Dendritic cell treated with granulocyte-macrophage colony-stimulating factor and Interleukin-4, amounts not matched to agents 40 ng/mL and 50 ng/mL, for 4 days (primary cell): ENCODE results near the gene GNPAT.

ENCODE experiments used
- H3K27ac Mint-ChIP-seq: one replicate; pipeline ENCODE4 v1.8.0; 2022; ENCODE audit warnings: mild to moderate bottlenecking, mixed read lengths
- H3K27me3 Mint-ChIP-seq: one replicate; pipeline ENCODE4 v1.8.0; 2022; ENCODE audit warnings: mild to moderate bottlenecking, mixed read lengths
- H3K36me3 Mint-ChIP-seq: one replicate; pipeline ENCODE4 v1.8.0; 2022; ENCODE audit warnings: low read depth, mixed read lengths
- H3K4me1 Mint-ChIP-seq: one replicate; pipeline ENCODE4 v1.8.0; 2022; ENCODE audit warnings: low read depth, mixed read lengths
- H3K4me3 Mint-ChIP-seq: one replicate; pipeline ENCODE4 v1.8.0; 2022; ENCODE audit warnings: mild to moderate bottlenecking, moderate library complexity, mixed read lengths
- H3K9me3 Mint-ChIP-seq: one replicate; pipeline ENCODE4 v1.8.0; 2022; ENCODE audit warnings: mixed read lengths
- intact Hi-C: fragments of 100-400 bp; cut with micrococcal nuclease; formaldehyde crosslinking; loops from one replicate; pipeline ENCODE4 v1.15.0; 2022

Gene GNPAT

GRCh38 chr1:231219422-231220401, 21.3 kb upstream of the GNPAT start:
- Mint-ChIP-seq H3K4me1 (no peaks in the 10 kb centered on the region), H3K27me3 (peaks cover 11% of the 10 kb centered on the region), H3K36me3 (peaks cover 20% of the 10 kb centered on the region), H3K4me3 (no peak overlapping the region), H3K27ac (no peak overlapping the region), H3K9me3 (no peaks in the 10 kb centered on the region)
- intact Hi-C loops, result no loop called here

GRCh38 chr1:231220801-231221200, 20.2 kb upstream of the GNPAT start:
- intact Hi-C loops, result no loop called here
- Mint-ChIP-seq H3K4me1 (no peaks in the 10 kb centered on the region), H3K27me3 (peaks cover 11% of the 10 kb centered on the region), H3K4me3 (no peak overlapping the region), H3K27ac (no peak overlapping the region), H3K36me3 (peaks cover 31% of the 10 kb centered on the region), H3K9me3 (no peaks in the 10 kb centered on the region)

DNA sequence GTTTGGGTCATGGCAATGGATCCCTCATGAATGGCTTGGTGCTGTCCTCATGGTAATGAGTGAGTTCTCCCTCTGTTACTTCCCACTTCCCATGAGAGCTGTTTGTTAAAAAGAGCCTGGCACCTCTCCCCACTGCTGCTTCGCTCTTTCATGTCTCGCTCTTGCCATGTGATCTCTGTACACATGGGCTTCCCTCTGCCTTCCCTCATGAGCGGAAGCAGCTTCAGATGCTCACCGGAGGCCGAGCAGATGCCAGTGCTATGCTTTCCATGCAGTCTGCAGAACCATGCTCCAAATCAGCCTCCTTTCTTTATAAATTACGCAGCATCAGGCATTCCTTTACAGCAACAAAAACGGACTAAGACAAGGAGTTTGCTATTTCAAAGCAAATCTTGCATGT, 14.9 kb upstream of the GNPAT start:
- peaks cover 78% of the 10 kb centered on the region for H3K36me3 Mint-ChIP-seq

DNA sequence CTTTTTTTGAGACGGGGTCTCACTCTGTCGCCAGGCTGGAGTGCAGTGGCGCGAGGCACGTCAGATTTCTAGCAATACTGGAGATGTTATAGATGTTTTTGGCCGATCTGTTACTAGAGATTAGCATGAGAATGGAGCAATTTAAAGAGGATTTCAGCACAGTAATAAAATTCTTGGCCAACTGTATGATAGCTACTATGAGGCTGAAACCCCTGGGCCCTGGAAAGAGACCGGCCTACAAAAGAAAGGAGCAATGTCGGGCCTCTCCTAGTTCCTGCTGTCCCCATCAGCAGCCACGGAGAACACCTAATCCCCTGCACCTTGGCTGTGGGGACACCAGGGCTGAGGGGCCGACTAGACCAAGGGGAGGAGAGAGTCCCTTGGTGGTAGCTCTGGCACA, 9.5 kb upstream of the GNPAT start:
- intact Hi-C loops, result no loop called here
- no peak overlapping the region for H3K27ac Mint-ChIP-seq

More for the DNA sequence above, 14.9 kb upstream of the GNPAT start:
- Mint-ChIP-seq H3K9me3 (no peaks in the 10 kb centered on the region), H3K27me3 (no peaks in the 10 kb centered on the region), H3K27ac (no peak overlapping the region), H3K4me3 (no peak overlapping the region), H3K4me1 (no peaks in the 10 kb centered on the region)
- intact Hi-C loops, result no loop called here

GRCh38 chr1:231232870-231233734, 7.9 kb upstream of the GNPAT start:
- no peak overlapping the region for H3K27ac Mint-ChIP-seq
- no peak overlapping the region for H3K4me3 Mint-ChIP-seq
- no peaks in the 10 kb centered on the region for H3K27me3 Mint-ChIP-seq
- intact Hi-C loops, result no loop called here
- H3K9me3 Mint-ChIP-seq, result no peaks in the 10 kb centered on the region
- H3K4me1 Mint-ChIP-seq, result peaks cover 27% of the 10 kb centered on the region
- peaks cover 71% of the 10 kb centered on the region for H3K36me3 Mint-ChIP-seq

More for the DNA sequence above, 9.5 kb upstream of the GNPAT start:
- Mint-ChIP-seq H3K4me1 (peaks cover 17% of the 10 kb centered on the region), H3K36me3 (peaks cover 71% of the 10 kb centered on the region), H3K9me3 (no peaks in the 10 kb centered on the region), H3K4me3 (no peak overlapping the region), H3K27me3 (no peaks in the 10 kb centered on the region)

DNA sequence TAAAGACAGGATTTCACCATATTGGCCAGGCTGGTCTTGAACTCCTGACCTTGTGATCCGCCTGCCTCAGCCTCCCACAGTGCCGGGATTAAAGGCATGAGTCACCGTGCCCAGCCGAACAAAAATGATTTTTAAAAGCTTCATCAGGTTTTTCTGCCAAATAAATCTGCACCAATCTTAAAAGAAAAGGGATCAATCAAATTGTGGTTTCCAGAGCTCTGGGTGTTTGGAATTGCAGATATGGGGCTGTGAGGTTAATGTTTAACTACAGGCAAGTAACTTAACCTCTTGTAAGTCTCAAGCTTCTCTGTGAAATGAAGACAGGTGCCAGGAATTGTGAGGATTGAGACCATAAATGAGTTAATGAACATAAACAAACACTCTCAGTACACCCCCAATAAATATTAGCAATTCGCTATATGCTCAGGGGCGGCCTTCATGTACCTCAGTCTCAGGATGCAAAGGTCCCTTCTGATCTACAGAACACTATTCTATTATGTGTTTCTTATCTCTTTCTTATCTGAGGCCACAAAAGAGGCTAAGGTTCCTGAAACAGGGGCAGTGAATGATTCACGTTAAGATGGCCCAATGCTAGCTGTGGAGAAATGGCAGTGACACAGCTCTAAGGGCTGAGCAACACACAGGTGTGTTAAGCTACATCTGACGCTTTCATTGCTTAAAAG, 7.1 kb upstream of the GNPAT start:
- Mint-ChIP-seq H3K4me1 (peaks cover 30% of the 10 kb centered on the region), H3K27me3 (no peaks in the 10 kb centered on the region), H3K9me3 (no peaks in the 10 kb centered on the region), H3K4me3 (no peak overlapping the region), H3K27ac (no peak overlapping the region), H3K36me3 (peaks cover 76% of the 10 kb centered on the region)
- intact Hi-C loops, result no loop called here

DNA sequence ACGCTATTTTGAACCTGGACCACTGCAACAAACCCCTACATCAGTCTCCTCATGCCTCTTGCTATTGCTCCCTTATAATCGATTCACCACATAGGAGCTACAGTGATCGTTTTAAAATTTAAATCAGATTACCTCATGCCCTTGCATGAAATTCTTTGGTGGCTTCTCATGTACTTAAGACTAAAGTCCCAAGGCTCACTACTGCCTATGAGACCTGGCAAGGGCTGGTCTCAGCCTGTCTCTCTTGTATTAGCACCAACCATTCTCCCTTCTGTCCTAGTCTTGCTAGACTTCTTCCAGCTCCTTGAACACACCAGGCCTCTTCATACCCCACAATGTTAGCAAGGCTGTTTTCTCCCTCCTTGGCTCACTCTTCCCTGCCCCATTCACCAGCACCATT, 6.5 kb upstream of the GNPAT start:
- no peaks in the 10 kb centered on the region for H3K27me3 Mint-ChIP-seq
- H3K4me3 Mint-ChIP-seq, result no peak overlapping the region
- no peaks in the 10 kb centered on the region for H3K9me3 Mint-ChIP-seq
- peaks cover 34% of the 10 kb centered on the region for H3K4me1 Mint-ChIP-seq
- peaks cover 76% of the 10 kb centered on the region for H3K36me3 Mint-ChIP-seq
- intact Hi-C loops, result no loop called here
- no peak overlapping the region for H3K27ac Mint-ChIP-seq

DNA sequence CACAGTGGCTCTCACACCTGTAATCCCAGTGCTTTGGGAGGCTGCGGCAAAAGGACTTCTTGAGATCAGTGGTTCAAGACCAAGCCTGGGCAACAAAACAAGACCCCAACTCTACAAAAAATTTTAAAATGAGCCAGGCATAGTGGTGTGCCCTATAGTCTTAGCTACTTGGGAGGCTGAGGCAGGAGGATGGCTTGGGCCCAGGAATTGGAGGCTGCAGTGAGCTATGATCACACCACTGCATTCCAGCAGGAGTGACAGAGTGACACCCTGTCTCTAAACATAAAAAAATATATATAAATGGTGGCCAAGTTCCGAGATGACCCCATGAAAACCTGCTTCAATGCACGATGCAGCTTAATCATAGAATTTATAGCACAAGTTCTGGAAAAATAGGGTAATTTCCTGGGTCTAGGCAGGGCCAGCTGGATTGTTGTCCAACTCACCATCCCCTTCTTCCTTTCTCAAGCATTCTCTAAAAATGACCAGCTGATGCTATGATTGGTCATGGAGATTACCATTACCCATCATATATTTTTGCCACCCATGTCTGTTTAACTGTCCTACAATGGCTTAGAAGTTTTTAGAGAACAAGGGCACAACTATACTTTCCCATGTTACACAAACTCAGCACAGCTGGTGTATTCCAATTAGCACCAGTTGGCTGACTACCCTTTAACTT, 5.3 kb upstream of the GNPAT start:
- H3K4me3 Mint-ChIP-seq, result no peak overlapping the region

GRCh38 chr1:231236208-231236591, 4.8 kb upstream of the GNPAT start:
- Mint-ChIP-seq H3K4me1 (peaks cover 40% of the 10 kb centered on the region), H3K27ac (no peak overlapping the region), H3K4me3 (no peak overlapping the region), H3K36me3 (peaks cover 69% of the 10 kb centered on the region), H3K9me3 (no peaks in the 10 kb centered on the region), H3K27me3 (no peaks in the 10 kb centered on the region)
- intact Hi-C loops, result no loop called here

More for the DNA sequence above, 5.3 kb upstream of the GNPAT start:
- Mint-ChIP-seq H3K9me3 (no peaks in the 10 kb centered on the region), H3K27me3 (no peaks in the 10 kb centered on the region), H3K4me1 (peaks cover 40% of the 10 kb centered on the region), H3K36me3 (peaks cover 69% of the 10 kb centered on the region), H3K27ac (no peak overlapping the region)
- intact Hi-C loops, result no loop called here

GRCh38 chr1:231236938-231237337, 4.1 kb upstream of the GNPAT start:
- Mint-ChIP-seq H3K9me3 (no peaks in the 10 kb centered on the region), H3K4me1 (peaks cover 41% of the 10 kb centered on the region), H3K27me3 (no peaks in the 10 kb centered on the region), H3K27ac (no peak overlapping the region), H3K36me3 (peaks cover 70% of the 10 kb centered on the region), H3K4me3 (no peak overlapping the region)
- intact Hi-C loops, result no loop called here

DNA sequence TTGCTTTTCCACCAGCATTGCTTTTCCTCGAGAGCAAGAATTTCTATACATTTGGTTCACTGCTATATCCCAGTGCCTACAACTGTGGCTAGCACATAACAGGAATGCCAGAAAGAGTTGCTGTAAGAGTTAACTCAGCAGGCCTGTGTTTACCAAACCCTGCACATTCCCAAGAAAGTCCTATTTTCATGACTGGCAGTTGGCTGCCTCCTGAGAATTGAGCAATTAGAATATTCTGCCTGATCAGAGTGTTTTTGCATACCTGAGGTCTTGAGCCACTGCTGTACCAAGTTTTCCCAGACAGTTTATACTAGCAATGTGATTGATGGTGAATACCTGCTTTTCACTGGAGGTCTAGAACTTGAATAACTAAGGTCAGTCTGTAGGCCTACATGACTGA, 2.7 kb upstream of the GNPAT start:
- Mint-ChIP-seq H3K4me3 (no peak overlapping the region), H3K4me1 (peaks cover 50% of the 10 kb centered on the region), H3K36me3 (peaks cover 58% of the 10 kb centered on the region), H3K27me3 (no peaks in the 10 kb centered on the region), H3K9me3 (no peaks in the 10 kb centered on the region), H3K27ac (no peak overlapping the region)
- intact Hi-C loops, result no loop called here

DNA sequence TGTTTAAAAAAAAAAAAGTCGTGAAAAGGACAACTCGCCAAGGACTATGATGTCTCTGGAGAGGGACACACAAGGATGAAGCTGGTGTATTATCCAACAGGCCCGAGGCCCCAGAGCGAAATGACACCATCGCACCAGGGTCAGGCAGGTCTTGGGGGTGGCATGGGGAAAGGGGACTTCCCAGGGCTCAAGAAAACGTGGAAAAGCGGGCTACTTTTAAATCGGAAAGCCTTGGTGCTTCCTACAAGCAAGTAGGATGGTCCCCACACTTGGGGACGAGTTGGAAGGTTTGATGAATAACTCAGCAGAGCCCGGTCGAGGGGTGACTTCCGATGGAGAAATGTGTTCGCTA, 505 bp upstream of the GNPAT start:
- intact Hi-C loops, result loop anchor here (2.0 to 5.0 kb wide), 2 partner anchors 97 to 262 kb away; partner anchors contain the start of genes ARV1, EXOC8, SPRTN and TTC13
- Mint-ChIP-seq H3K4me3 (peak overlapping the region; percentile 98), H3K27ac (peak overlapping the region; percentile 96), H3K9me3 (no peaks in the 10 kb centered on the region), H3K27me3 (no peaks in the 10 kb centered on the region), H3K4me1 (peaks cover 64% of the 10 kb centered on the region), H3K36me3 (peaks cover 58% of the 10 kb centered on the region)

DNA sequence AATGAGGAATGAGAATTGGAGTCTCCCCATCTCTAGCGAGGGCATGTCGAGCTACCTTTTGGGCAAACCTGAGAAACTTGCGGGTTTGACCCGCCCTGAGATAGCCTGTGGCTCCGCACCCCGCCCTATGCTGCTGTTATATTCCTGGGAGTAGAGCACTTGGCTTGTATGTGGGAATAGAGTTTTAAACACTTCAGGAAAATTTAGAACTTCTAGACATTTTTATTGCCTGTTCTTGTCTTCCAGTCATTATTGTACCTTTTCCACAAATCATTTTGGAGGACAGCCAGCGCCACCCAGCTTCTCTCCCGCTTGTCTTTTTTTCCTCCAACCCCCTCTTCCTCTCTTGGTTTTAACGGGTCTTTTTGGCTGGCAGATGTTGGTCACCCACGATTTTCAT, 738 bp downstream of the GNPAT start:
- Mint-ChIP-seq H3K9me3 (no peaks in the 10 kb centered on the region), H3K4me1 (peaks cover 56% of the 10 kb centered on the region), H3K27ac (peak overlapping the region; percentile 96), H3K27me3 (no peaks in the 10 kb centered on the region), H3K4me3 (peak overlapping the region; percentile 98), H3K36me3 (peaks cover 54% of the 10 kb centered on the region)
- intact Hi-C loops, result loop anchor here (2.0 to 5.0 kb wide), 2 partner anchors 96 to 263 kb away; partner anchors contain the start of genes ARV1, EXOC8, SPRTN and TTC13
